C4-2B (cell line): ENCODE measurements around the gene ELMOD1.

Source experiments
- H3K27ac ChIP-seq: fragments of 450-650 bp; 2 replicates; pipeline ENCODE4 v1.5.1; 2017
- ZFX ChIP-seq: fragments of 450-650 bp; IDR thresholded peaks from 2 replicates; pipeline ENCODE4 v1.6.1; 2017
- TF ChIP-seq, protein P1 (sequence below): fragments of 450-650 bp; conservative IDR thresholded peaks from 2 replicates; pipeline ENCODE4 v1.5.1; 2017; ENCODE audit warnings: mild to moderate bottlenecking

The ELMOD1 gene

DNA sequence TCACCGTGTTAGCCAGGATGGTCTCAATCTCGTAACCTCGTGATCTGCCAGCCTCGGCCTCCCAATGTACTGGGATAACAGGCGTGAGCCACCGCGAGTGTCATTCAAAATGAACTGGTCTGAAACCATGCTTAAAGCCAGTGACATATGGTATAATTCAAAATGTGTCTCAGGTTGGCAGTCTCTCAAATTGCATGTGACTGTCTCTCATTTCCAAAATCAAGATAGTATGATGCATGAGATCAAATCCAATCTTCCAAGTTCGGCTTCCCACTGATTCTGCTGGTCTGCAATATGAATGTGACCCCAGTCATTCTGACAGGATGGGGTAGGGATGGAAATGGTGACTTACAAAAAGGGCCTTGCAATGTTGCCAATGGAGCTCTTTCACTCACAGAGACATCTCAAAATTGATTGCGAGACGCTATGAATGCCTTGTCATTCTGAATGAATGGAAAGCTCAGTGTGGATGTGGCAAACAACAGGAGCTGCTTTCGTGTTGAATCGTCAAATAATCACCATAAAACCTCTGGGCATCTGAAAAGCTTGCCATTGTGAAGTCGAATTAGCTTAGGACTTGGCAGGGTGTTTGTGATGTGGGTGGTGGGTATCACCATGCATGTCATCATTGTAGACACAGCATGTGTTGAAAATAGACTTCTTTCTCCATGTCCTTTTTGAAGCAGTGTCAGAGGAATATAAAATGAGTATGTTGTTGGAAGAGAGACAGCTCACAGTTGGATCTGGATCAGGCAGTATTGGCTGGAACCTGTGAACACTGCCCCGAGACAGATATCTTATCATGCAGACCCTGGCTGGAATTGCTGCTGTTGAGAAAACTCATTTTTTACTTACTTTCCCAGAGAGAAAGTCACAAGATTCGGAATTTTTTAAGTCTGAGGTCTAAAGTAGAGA is 108.7 kb downstream of the ELMOD1 start:
- TF ChIP-seq, protein P1, sequence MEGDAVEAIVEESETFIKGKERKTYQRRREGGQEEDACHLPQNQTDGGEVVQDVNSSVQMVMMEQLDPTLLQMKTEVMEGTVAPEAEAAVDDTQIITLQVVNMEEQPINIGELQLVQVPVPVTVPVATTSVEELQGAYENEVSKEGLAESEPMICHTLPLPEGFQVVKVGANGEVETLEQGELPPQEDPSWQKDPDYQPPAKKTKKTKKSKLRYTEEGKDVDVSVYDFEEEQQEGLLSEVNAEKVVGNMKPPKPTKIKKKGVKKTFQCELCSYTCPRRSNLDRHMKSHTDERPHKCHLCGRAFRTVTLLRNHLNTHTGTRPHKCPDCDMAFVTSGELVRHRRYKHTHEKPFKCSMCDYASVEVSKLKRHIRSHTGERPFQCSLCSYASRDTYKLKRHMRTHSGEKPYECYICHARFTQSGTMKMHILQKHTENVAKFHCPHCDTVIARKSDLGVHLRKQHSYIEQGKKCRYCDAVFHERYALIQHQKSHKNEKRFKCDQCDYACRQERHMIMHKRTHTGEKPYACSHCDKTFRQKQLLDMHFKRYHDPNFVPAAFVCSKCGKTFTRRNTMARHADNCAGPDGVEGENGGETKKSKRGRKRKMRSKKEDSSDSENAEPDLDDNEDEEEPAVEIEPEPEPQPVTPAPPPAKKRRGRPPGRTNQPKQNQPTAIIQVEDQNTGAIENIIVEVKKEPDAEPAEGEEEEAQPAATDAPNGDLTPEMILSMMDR, result no peak
- no peak for TF ChIP-seq ZFX
- H3K27ac ChIP-seq, result no peak overlapping the region

DNA sequence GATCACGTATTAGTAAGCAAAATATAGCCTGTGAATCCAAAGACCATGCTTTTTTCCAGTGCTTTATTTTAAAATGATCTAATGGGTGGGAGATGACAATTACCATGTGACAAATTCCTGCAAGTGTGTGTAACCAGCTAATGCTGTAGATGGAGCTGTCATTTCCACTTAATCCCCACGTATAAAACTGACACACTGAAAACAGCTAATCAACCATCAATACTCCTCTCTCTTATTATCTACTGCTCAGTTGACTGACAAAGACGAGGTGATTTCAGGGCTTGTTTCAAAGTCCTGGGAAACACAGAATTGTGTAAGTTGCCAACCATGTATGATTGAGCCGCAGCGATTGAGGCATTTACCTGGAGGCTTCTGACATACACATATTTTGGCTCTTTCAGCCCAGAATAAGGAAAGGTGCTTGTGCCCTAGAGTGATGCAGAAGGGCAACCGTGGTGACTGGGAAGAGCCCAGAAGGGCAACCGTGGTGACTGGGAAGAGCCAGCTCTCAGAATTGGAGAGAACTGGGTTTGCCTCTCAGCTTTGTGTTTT is 111.2 kb downstream of the ELMOD1 start:
- TF ChIP-seq ZFX, result no peak
- TF ChIP-seq, protein P1, result no peak
- H3K27ac ChIP-seq, result no peak overlapping the region

DNA sequence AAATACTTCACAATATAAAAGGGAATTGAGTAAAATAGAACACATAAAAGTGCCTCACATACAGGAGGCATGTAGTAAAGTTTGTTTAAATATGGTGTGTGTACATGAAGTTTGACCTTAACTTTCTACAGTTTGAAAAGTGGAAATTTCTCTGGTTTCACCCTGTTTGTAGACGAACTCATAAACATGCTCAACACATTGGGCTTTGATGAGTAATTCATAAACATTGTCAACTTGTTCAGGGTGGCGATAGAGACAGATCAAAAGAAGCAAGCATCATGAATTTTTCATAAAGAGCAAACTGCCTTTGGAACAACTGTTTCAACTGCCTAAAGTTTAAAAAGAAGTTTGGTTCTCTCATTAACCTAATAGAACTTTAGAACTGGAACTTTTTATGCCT is 111.8 kb downstream of the ELMOD1 start:
- H3K27ac ChIP-seq, result no peak overlapping the region
- TF ChIP-seq, protein P1, result no peak
- TF ChIP-seq ZFX, result no peak

DNA sequence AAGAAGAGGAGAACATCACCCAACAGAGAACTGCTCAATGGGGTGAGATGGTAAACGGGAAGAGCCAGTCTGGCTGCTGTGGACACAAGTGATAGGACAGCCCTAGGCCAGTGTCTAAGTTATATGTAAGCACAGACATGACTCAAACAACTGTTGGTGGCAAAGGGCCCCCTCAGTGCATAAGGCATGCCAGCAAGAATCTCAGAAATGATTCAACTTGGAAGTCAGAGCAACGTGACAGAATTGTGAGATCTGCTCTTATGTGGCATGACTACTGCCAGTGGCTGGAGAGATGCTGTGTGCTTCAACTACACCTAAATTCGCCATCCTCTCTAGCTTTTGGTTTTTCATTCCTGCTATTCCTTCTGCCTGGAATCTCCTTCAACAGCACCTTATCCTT is 113.5 kb downstream of the ELMOD1 start:
- TF ChIP-seq, protein P1, result no peak
- no peak for TF ChIP-seq ZFX
- no peak overlapping the region for H3K27ac ChIP-seq

DNA sequence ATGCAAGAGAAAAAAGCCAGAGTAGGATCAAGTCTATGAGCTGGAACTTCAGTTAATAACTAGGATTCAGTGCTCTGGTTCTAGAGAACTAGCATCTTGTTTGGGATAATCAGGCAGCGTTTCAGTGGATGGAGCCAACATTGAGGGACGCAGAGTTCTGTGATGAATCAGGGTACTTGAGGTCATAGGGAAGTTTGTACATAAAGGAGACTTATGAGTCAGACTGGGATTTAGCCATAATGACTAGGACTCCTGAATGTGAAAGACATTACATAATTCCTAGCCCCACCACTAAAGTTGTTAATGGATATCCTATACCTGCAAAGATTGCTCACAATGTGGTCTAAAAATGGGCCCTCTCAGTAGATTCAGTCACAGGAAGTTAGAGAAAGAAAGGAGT is 114.1 kb downstream of the ELMOD1 start:
- TF ChIP-seq, protein P1, result no peak
- no peak for TF ChIP-seq ZFX
- H3K27ac ChIP-seq, result no peak overlapping the region

DNA sequence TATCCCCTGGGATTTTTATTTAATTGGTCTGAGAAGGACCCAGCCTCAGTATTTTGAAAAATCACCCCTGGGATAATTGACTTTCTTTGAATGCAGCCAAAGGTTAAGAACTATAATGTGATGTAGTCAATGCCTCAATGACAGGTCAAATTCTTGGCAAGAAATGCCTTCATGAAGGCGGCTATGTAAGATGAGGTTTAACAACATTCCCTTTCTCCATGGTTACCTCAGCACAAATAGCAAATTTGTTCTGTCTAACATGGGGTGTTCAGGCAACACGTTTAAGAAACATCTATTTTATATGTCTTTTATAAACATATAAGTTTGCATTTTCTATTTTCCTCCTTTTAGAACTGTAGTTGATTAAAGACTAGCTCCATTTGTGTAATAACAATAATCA is 115.6 kb downstream of the ELMOD1 start:
- TF ChIP-seq, protein P1, result no peak
- TF ChIP-seq ZFX, result no peak
- no peak overlapping the region for H3K27ac ChIP-seq

DNA sequence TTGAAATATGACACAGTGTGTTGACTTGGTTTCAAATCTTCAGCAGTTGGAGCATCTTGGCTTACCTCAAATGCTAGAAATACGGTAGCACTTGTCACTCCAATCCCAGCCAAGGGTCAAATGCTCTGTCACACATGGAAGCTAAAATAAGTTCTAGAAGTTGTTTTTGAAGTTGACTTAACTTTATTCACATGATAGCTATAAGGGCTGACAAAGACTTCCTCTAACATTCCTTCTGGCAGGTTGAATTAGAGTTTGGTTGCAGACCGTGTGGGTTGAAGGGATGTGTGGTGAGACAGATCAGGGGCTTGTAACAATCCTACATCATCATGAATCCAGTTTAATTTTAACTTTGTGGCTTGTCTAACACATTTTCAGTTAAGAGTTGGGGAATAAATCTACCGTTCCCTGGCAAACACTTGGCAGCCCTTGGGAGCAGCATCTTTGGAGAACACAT is 116.3 kb downstream of the ELMOD1 start:
- no peak for TF ChIP-seq ZFX
- TF ChIP-seq, protein P1, result no peak
- no peak overlapping the region for H3K27ac ChIP-seq
